ENCODE data around the gene ALDH1A3.

The ALDH1A3 gene

DNA sequence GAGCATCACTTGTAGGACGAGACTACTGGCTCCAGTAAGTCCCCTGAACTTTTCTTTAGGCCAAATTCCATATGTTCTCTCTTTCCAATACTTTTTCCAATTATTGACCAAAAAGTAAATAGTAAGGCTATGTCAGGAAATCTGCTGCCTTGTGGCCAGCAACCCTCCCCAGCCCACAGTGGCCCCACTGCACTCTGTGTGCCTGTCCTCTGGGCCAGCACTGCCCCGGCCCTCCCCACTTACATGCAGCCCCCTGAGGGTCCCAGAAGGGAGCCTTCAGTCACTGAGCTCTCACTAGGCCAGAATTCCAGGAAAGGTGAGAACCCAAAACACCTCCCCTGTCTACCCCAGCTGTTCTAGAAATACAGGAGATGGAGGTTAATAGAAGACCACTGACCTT, 21.3 kb upstream of the ALDH1A3 start:
- in situ Hi-C loops (cut with HindIII; ENCODE audit: low sequenced_read_pairs): no loop called here

DNA sequence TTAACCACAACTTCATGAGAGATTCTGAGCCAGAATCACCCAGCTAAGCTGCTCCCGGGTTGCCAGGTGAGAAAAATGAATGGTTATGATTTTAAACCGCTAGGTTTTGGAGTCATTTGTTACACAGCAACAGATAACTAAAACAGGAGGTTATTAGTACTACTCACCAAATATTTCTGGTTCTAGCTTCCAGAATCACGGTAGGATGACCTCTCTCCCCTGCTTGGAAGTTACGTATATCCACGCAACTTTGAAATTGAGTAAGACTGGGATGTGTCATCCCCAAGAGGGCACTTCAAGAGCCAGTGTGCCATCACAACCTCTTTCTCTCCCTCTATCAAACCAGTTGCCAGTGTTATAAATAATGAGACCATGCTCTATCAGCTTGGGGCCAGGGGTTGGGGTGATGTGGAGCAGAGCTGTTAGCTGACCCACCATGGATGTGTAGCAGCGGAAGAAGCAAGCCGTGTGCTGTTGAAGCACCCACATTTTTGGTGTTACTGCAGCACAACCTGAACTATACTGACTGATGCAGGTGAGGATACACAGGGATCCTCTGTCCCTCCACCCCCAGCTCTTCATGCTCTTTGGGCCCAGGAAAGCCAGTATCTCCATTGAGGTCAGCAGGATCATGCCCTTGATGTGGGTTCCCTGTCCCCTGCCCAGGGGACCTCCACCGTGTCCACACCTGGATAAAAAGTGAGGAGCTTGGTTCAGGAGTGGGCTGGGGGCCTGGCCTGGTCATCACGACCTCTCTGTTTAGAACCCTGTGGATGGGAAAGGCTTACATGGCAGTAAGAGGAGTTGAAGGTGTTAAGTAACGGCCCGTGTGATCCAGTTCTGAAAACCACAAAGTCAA, 19.4 kb upstream of the ALDH1A3 start:
- in situ Hi-C loops (cut with HindIII; ENCODE audit: low sequenced_read_pairs): no loop called here

DNA sequence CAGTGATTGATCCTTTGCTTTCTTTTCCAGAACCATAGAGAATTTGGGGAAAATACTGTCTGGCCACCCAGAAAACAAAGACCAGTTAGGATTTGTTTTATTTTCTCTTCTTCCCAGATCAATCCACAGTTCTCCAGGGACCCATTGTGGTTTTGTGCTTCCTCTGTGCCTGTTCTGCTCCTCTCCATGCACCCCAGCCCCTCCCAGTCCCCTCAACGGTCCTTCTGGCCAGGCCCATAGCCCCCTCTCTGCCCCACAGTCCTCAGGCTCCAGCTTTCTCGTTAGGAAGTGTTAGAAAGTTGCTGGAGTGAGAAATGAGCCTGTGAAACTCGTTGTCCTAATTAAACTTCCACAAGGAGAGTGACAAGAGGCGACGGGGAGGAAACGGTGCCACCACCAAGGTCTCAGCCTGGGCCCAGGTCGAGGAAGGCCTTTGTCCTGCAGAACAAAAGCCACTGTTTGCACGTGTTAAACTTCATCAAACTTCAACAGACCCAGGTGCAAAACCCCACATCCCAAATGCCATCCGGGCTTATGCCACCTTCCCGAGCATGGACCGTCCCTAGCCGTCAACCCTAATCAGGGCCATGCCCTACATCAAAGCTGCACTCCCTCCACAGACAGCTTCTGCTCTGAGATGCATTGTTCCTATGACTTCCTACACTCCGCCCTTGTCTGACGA, 18.7 kb upstream of the ALDH1A3 start:
- in situ Hi-C loops (cut with HindIII; ENCODE audit: low sequenced_read_pairs): no loop called here

GRCh38 chr15:100861511-100861991, 18.1 kb upstream of the ALDH1A3 start:
- in situ Hi-C loops (cut with HindIII; ENCODE audit: low sequenced_read_pairs): no loop called here

DNA sequence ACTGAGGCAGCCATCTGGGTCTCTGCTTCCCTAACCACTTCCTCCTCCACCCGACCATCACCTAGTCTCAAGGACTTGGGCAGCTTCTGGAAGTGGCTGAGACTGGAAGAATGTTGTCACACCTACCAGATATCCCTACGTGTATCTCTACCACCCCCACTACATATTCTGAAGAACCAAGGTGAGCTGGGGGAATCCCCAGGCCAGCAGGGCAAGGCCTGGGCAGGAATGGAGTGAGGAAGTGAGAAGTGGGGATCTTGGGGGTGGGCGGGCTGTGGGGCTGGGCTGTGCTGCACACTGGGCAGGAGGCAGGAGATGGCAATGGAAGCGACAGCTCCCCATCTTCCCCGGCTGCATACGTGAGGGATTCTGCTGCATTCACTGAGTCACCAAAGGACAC, 17.5 kb upstream of the ALDH1A3 start:
- in situ Hi-C loops (cut with HindIII; ENCODE audit: low sequenced_read_pairs): no loop called here

DNA sequence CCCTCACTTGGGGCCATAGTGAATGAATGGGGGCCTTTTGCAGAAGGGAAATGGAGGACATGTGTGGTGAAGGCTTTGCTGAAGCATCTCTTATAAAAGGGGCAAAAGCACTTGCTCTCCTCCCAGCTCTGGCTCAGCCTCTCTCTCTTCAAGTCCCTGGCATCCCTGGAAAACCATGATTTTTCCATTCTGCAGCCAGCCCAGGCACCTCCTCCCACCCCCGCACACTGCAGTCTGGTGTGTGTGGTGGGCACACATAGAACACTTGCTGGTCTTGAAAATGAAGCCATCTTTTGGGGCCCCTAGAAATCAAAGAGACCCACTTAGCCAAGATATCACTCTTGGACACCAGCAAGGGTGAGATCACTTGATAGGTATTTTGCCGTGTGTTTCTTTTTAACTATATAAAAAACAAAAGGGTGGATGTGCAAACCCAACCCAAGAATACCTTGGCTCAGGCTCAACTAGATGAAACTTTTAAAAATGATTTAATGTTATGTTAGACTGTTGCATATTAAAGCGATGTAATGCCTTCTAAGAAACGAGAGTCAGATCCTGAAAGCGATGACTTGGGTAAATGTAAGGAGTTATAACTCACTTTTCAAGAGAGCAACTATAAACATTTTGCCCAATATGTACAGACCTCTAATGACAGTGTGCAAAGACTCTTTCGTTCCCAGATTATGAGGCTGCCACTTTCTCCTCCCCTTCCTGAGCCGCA, 16.4 kb upstream of the ALDH1A3 start:
- in situ Hi-C loops (cut with HindIII; ENCODE audit: low sequenced_read_pairs): no loop called here

- in situ Hi-C loops (cut with HindIII; ENCODE audit: low sequenced_read_pairs): no loop called here
Observed at GRCh38 chr15:100863796-100864267, 15.8 kb upstream of the ALDH1A3 start.

DNA sequence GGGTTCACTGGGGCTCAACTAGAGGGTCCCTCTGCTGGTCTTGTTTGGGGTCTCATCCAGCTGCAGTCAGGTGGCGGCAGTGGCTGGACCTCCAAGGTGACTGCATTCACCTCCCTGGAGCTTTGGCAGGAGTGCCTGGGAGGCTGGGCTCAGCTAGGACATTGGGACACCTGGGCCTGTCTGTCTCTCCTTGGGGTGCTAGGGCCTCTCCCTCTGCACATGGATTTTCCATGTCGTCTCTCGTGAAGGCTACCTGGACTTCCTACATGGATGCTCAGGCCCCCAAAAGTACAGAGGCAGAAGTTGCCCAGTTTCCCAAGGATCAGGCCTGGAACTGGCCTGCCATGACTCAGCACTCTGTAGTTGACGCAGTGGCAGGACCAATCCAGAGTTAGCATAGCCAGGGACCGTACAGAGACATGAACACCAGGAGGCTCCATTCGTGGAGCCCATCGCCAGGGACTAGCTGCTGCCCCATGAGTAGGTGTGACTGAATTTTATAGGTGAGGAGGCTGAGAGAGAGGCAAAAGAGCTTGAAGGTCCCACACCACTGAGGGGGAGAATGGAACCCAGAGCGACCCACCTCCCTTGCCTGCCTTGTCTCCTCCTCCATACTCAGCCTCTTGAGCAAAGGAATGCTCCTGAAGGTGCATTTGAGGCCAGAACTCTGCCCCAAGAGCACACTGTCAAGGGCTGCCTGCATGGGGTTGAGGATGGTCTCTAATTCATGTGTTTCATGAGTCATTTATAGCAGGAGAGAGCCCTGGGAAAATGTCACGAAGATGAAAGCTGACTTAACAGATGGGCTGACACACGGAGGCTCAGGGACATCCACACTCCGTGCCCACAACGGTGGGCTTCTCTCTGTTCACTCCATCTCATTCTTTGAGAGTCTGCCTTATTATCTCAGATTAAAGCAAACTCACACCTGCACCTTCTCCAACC, 13.0 kb upstream of the ALDH1A3 start:
- in situ Hi-C loops (cut with HindIII; ENCODE audit: low sequenced_read_pairs): no loop called here

DNA sequence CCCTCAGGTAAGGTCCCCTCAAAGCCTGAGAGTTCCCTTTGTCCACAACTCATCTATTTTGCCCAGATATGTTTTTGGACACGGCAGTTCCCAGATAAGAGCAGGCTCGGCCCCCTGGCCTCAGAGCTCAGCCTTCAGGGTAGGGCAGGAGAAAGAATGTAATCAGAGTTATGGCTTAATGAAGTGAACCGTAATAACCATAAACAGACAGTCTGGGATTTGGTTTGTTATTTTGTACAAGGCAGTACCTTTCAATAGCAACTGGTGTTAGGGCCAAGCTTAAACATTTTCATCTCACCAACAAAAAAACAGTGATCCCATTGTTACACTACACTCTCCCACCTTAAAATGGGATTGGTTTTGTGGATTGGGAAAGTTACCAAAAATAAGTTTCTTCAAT, 12.2 kb upstream of the ALDH1A3 start:
- in situ Hi-C loops (cut with HindIII; ENCODE audit: low sequenced_read_pairs): no loop called here

DNA sequence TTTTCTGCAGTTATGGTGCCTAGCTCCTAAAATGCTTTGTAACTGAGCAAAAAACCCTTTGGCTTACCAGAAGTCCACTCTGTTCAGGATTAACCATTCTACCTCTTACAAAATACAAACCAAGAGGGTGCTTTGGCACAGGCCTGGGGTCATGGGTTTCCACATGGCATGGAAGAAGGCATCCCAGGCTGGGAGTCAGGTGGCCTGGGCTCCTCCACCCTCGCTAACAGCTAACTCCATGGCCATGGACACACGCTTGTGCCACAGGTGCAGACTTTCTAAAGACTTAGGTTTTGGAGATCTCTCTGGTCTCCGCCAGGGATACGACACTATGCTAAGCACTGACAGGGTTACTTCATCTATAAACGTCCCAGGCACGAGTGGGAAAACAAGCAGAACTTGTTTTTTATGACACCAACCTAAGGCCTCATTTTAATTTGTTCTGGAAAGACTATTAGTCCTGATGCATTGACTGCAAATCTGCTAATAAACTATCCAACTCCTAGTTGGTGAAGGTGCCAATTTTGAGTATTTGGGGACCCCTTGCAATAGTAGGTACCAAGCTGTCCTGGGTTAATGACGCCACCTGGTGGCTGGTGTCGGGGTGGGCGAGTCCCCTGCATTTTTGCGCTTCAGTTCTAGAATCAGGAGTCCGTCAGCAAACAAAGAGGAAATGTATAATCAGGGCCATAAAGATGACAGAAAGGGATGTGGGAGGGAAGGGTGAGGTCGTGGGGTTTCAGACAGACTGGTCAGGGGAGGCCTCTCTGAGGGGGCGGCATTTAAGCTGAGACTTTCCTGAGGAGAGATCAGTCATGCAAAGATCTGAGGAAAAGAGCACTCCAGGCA, 10.3 kb upstream of the ALDH1A3 start:
- in situ Hi-C loops (cut with HindIII; ENCODE audit: low sequenced_read_pairs): no loop called here

- in situ Hi-C loops (cut with HindIII; ENCODE audit: low sequenced_read_pairs): no loop called here
Observed at GRCh38 chr15:100873029-100873677, 6.5 kb upstream of the ALDH1A3 start.

- in situ Hi-C loops (cut with HindIII; ENCODE audit: low sequenced_read_pairs): loop anchor here (5.0 kb wide), 1 partner anchor 48 kb away; no protein-coding TSS in a partner anchor
Observed at GRCh38 chr15:100875495-100875894, 4.1 kb upstream of the ALDH1A3 start.

- in situ Hi-C loops (cut with HindIII; ENCODE audit: low sequenced_read_pairs): loop anchor here (5.0 kb wide), 1 partner anchor 49 kb away; no protein-coding TSS in a partner anchor
Observed at GRCh38 chr15:100875976-100876375, 3.7 kb upstream of the ALDH1A3 start.

- in situ Hi-C loops (cut with HindIII; ENCODE audit: low sequenced_read_pairs): loop anchor here (5.0 kb wide), 1 partner anchor 50 kb away; no protein-coding TSS in a partner anchor
Observed at GRCh38 chr15:100877551-100877950, 2.1 kb upstream of the ALDH1A3 start.

- in situ Hi-C loops (cut with HindIII; ENCODE audit: low sequenced_read_pairs): loop anchor here (5.0 kb wide), 1 partner anchor 51 kb away; no protein-coding TSS in a partner anchor
Observed at GRCh38 chr15:100878130-100878529, 1.5 kb upstream of the ALDH1A3 start.

DNA sequence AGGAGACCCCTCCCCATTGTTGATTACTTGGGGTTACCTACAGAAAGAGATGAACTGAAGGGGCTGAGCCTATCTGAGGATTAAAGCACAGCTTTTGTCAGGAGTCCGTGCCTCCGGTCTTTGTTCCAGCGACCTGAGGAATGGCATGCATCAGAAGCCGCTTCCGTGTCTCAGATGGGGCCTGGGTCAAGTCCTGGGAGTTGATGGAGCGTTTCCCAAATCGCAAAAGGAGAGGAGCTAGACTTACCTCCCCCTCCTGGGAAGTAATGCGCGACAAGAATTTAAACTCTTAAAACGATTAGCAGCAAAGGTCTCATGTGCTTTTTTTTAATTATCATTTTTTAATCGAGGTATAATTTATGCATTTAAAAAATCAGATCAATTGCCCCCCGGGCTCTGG, 983 bp upstream of the ALDH1A3 start:
- in situ Hi-C loops (cut with HindIII; ENCODE audit: low sequenced_read_pairs): loop anchor here (5.0 kb wide), 1 partner anchor 51 kb away; no protein-coding TSS in a partner anchor

- in situ Hi-C loops (cut with HindIII; ENCODE audit: low sequenced_read_pairs): loop anchor here (5.0 kb wide), 1 partner anchor 52 kb away; no protein-coding TSS in a partner anchor
Observed at GRCh38 chr15:100879061-100879463, 569 bp upstream of the ALDH1A3 start.

DNA sequence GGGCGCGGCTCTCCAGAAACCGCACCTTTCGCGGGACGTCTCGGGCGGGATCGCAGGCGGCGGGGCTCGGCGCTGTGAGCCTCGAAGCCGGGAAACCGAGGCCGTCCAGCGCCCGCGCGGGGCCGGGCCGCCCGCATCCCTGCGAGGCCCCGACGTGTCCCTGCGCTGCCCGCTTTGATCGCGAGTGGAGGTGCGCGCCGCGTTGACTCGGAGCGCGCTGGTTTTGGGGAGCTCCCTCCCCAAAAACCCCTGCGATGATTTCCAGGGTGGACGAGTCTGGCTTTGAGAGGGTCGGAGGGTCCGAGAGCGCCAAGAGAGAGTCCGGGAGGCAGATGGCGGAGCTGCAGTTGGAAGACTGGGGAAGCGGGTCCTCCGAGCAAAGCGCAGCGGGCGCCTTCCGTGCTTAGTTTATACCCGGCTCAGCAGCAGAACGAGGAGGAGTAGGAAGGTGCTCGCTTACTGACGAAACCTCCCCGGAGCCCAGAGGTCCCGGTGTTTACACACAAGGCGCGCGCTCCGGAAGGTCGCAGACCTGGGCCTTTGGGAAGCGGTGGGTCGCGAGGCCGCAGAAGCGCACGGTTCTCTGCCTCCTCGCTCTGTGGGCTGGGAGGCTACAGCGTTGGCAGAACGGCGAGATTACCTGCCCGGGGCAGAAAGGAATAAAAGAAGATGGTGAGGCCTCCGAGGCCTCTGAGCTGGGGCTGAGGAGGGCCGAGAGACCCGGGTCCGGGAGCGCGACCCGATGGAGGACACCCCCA, 687 bp downstream of the ALDH1A3 start:
- in situ Hi-C loops (cut with HindIII; ENCODE audit: low sequenced_read_pairs): no loop called here

Data from endothelial cell of hepatic sinusoid (primary cell).